K562 (cell line): Measurements from ENCODE around the gene SLC39A5. TPM values are rescaled to one million over a fixed set of nuclear protein-coding genes. Genes with fewer than 3 reads are reported as not detected.

Experiments used
- ATAC-seq: fragments of 200-7000 bp; cut with Tn5 transposase; 3 replicates; pipeline ENCODE4 v1.9.1; 2020; ENCODE audit warnings: moderate library complexity
- BruUV-seq: library from RNA; stranded (reverse); fragments of 400-500 nt; replicated peaks from 2 replicates; lab custom pipeline; 2021; lab: Mats Ljungman, UMichigan
- CTCF ChIA-PET: fragments of 300-600 bp; formaldehyde crosslinking; extraction: SDS; loops from one replicate; lab custom pipeline; 2021; ENCODE audit warnings: low intra/inter-chr PET ratio; lab: Yijun Ruan, JAX
- POLR2A ChIA-PET: fragments of 300-600, 350-650 bp; sonication (Branson Sonifier 250); formaldehyde crosslinking; extraction: SDS; loops from one replicate; lab custom pipeline; 2021; ENCODE audit warnings: antibody characterized with exemption, inconsistent platforms; lab: Yijun Ruan, JAX
- DNase-seq, 4 experiments: peaks; one replicate each; pipeline versions ENCODE4 v3.0.0 to v3.0.0-alpha.2; 2011 to 2018; ENCODE audit warnings: low spot score in 3 of 4, mixed read lengths in 3 of 4; ENCODE audit errors: extremely low read depth in 1 of 4
- FAIRE-seq: peaks from 2 replicates; lab custom pipeline; 2011; peaks lifted over from hg19 to GRCh38; lab: Jason Lieb, UNC
- H2AFZ ChIP-seq: 2 replicates; pipeline ENCODE4 v1.6.0; 2011; ENCODE audit warnings: low read depth, low read length, control low read depth, inconsistent platforms
- H3K27ac ChIP-seq: fragments of 200-600 bp; 3 replicates; pipeline ENCODE4 v1.8.0; 2011; ENCODE audit warnings: low read depth, mild to moderate bottlenecking, control low read depth, inconsistent platforms, low read length, moderate library complexity, mixed read lengths; ENCODE audit errors: extremely low read depth
- H3K27me3 ChIP-seq, 2 experiments: fragments of 300-600 bp in 1 of 2; 2 replicates in 1 of 2; 3 replicates in 1 of 2; pipeline versions ENCODE4 v1.6.0 to v1.8.0; 2011; ENCODE audit warnings: inconsistent platforms in 2 of 2, low read length in 2 of 2, mild to moderate bottlenecking in 1 of 2, mixed read lengths in 1 of 2, moderate library complexity in 1 of 2; ENCODE audit not compliant: control insufficient read depth in 2 of 2, insufficient read depth in 2 of 2
- H3K36me3 ChIP-seq: fragments of 300-600 bp; 3 replicates; pipeline ENCODE4 v1.8.0; 2011; ENCODE audit warnings: mild to moderate bottlenecking, low read length, inconsistent platforms; ENCODE audit not compliant: control insufficient read depth, insufficient read depth
- H3K4me1 ChIP-seq, 2 experiments: fragments of 200-600 bp in 1 of 2; replicated peaks in 1 of 2; 2 replicates in 1 of 2; 3 replicates in 1 of 2; pipeline versions ENCODE4 v1.5.1 to v1.8.0; 2011; ENCODE audit warnings: inconsistent platforms in 2 of 2, low read length in 2 of 2, mild to moderate bottlenecking in 1 of 2, mixed read lengths in 1 of 2, moderate library complexity in 1 of 2; ENCODE audit not compliant: control insufficient read depth in 2 of 2, insufficient read depth in 2 of 2
- H3K4me2 ChIP-seq: 2 replicates; pipeline ENCODE4 v1.6.1; 2011; ENCODE audit warnings: low read length, control low read depth, inconsistent platforms, mixed read lengths; ENCODE audit not compliant: insufficient read depth
- H3K4me3 ChIP-seq: fragments of 200-600 bp; sonication (generic), shearing (Covaris generic); 2 replicates; pipeline ENCODE4 v1.5.1; 2016; ENCODE audit warnings: control low read depth, inconsistent platforms
- H3K79me2 ChIP-seq: fragments of 200-600 bp; 3 replicates; pipeline ENCODE4 v1.8.0; 2011; ENCODE audit warnings: low read length, inconsistent platforms; ENCODE audit not compliant: control insufficient read depth, insufficient read depth
- H3K9ac ChIP-seq, 2 experiments: 2 replicates each; pipeline versions ENCODE4 v1.6.0 to v1.6.1; 2011; ENCODE audit warnings: low read depth in 2 of 2, low read length in 2 of 2, control low read depth in 1 of 2, inconsistent platforms in 1 of 2, mild to moderate bottlenecking in 1 of 2, mixed read lengths in 1 of 2; ENCODE audit not compliant: insufficient read depth in 1 of 2
- H3K9me1 ChIP-seq: one replicate; pipeline ENCODE4 v1.6.0; 2011; ENCODE audit warnings: inconsistent platforms, mild to moderate bottlenecking, low read length, moderate library complexity; ENCODE audit not compliant: control insufficient read depth, insufficient read depth
- H3K9me3 ChIP-seq: replicated peaks from 2 replicates; pipeline ENCODE4 v1.5.1; 2011; ENCODE audit warnings: low read depth, low read length, inconsistent platforms; ENCODE audit not compliant: control insufficient read depth, insufficient read depth
- H4K20me1 ChIP-seq: replicated peaks from 2 replicates; pipeline ENCODE4 v1.6.1; 2011; ENCODE audit warnings: low read length, inconsistent platforms, mixed read lengths; ENCODE audit not compliant: control insufficient read depth, insufficient read depth
- CBX1 ChIP-seq: sonication (generic); IDR thresholded peaks from 2 replicates; pipeline ENCODE4 v1.6.1; 2016; ENCODE audit warnings: antibody characterized with exemption, low read depth, mild to moderate bottlenecking
- EHMT2 ChIP-seq: fragments of 450-650 bp; IDR thresholded peaks from 2 replicates; pipeline ENCODE4 v1.6.1; 2018; ENCODE audit warnings: antibody characterized with exemption
- FOS ChIP-seq: IDR thresholded peaks from 3 replicates; pipeline ENCODE4 v1.6.1; 2011; ENCODE audit not compliant: insufficient read length; ENCODE audit errors: extremely low read depth
- HEY1 ChIP-seq: fragments of 250-450 bp; sonication (Bioruptor Pico); IDR thresholded peaks from 2 replicates; pipeline ENCODE4 v1.5.0; 2020; ENCODE audit warnings: mild to moderate bottlenecking, moderate library complexity, borderline replicate concordance
- KLF6 ChIP-seq: fragments of 250-450 bp; sonication (Bioruptor Pico); IDR thresholded peaks from 2 replicates; pipeline ENCODE4 v1.4.0; 2020; ENCODE audit warnings: mild to moderate bottlenecking, moderate library complexity, borderline replicate concordance
- RBM25 ChIP-seq: fragments of 200-400 bp; formaldehyde crosslinking; IDR thresholded peaks from 2 replicates; pipeline ENCODE4 v1.6.1; 2018; ENCODE audit warnings: low read length, low read depth, moderate library complexity; ENCODE audit not compliant: severe bottlenecking
- RNF2 ChIP-seq: sonication (generic); IDR thresholded peaks from 2 replicates; pipeline ENCODE4 v1.6.1; 2016
- TCF7 ChIP-seq: sonication (generic); IDR thresholded peaks from 2 replicates; pipeline ENCODE4 v1.6.1; 2016; ENCODE audit warnings: antibody characterized with exemption, borderline replicate concordance
- ZBTB1 ChIP-seq: sonication (generic); formaldehyde crosslinking; IDR thresholded peaks from 2 replicates; pipeline ENCODE4 v1.8.1; 2023; ENCODE audit warnings: missing genetic modification reagents, low read depth, mild to moderate bottlenecking, borderline replicate concordance
- ZNF121 ChIP-seq: sonication (generic); formaldehyde crosslinking; conservative IDR thresholded peaks from 2 replicates; pipeline ENCODE4 v1.8.0; 2022; ENCODE audit warnings: missing genetic modification reagents
- ZNF217 ChIP-seq: sonication (generic); formaldehyde crosslinking; IDR thresholded peaks from 2 replicates; pipeline ENCODE4 v1.8.0; 2022; ENCODE audit warnings: mild to moderate bottlenecking, missing genetic modification reagents
- ZNF79 ChIP-seq: fragments of 250-450 bp; sonication (Bioruptor Pico); IDR thresholded peaks from 2 replicates; pipeline ENCODE4 v1.4.0; 2020; ENCODE audit warnings: low read depth, mild to moderate bottlenecking, moderate library complexity
- WGBS: fragments of 100-300 bp; shearing (Covaris generic); methylation state at CpG from one replicate; pipeline ENCODE4 v1.1.6; 2016; ENCODE audit warnings: low coverage, mixed read lengths; ENCODE audit not compliant: insufficient coverage; ENCODE audit errors: missing lambda C conversion rate; 5-methylcytosine and 5-hydroxymethylcytosine counted together
- in situ Hi-C: fragments of 300-500 bp; cut with MboI; formaldehyde crosslinking; loops from 4 replicates; pipeline ENCODE4 v1.15.0; 2018; ENCODE audit warnings: inconsistent platforms, mixed read lengths
- intact Hi-C: fragments of 100-400 bp; cut with micrococcal nuclease; formaldehyde crosslinking; loops from 2 replicates; pipeline ENCODE4 v1.14.2; 2022
- polyA plus RNA-seq, 8 experiments: library from polyadenylated mRNA; depleted of rRNA in 4 of 8; stranded (reverse) in 5 of 8; unstranded in 3 of 8; fragments of >200 nt; fragmentation: Nextera tagmentation in 2 of 8; fragmentation: Illumina TruSeq in 1 of 8; extraction: Ambion mirVana in 2 of 8; extraction: Trizol in 1 of 8; gene quantifications; 2 replicates each; pipeline versions ENCODE4 v1.2.1 to v1.2.3, GENCODE V29; 2011 to 2014; ENCODE audit warnings: inconsistent platforms in 1 of 8, missing spikeins in 1 of 8
- total RNA-seq, 7 experiments: library from RNA; depleted of rRNA in 6 of 7; stranded (reverse); fragments of >200 nt in 6 of 7; fragmentation: Illumina TruSeq in 2 of 7; extraction: Trizol in 2 of 7; gene quantifications; 2 replicates each; pipeline versions ENCODE4 v1.2.1 to v1.2.3, GENCODE V29; 2011 to 2021; ENCODE audit warnings: low replicate concordance in 1 of 7
- TF ChIP-seq, protein P1 (sequence below): fragments of 200-800 bp; sonication (Bioruptor generic); IDR thresholded peaks from 2 replicates; pipeline ENCODE4 v1.6.1; 2017; ENCODE audit warnings: missing genetic modification characterization, missing compliant biosample characterization
- TF ChIP-seq, protein P2 (sequence below), 2 experiments: fragments of 200-800 bp in 1 of 2; sonication (Bioruptor generic) in 1 of 2; sonication (generic) in 1 of 2; formaldehyde crosslinking in 1 of 2; IDR thresholded peaks in 1 of 2; conservative IDR thresholded peaks in 1 of 2; 2 replicates each; pipeline versions ENCODE4 v1.5.0 to v1.6.1; 2016 to 2020; ENCODE audit warnings: missing compliant biosample characterization in 1 of 2, missing genetic modification characterization in 1 of 2, missing genetic modification reagents in 1 of 2

Gene SLC39A5
- total and polyA plus RNA-seq, 9 of the 15 experiments (the other 6 are each of a cell fraction or from before 2014, with no cell fraction given): 0.08 to 0.10 TPM; not detected in 7

DNA sequence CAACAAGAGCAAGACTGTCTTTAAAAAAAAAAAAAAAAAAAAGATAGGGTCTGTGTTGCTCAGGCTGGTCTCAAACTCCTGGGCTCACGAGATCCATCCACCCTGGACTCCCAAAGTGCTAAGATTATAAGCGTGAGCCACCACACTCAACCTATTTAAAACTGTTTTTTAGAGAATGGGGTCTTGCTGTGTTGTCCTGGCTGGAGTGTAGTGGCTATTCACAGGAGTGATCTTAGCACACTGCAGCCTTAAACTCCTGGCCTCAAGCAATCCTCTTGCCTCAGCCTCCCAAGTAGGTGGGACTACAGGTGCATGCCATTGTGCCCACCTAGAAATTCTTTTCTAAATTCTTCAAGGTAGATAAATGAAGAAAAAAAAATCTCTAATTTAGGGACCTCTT lies 44.4 kb downstream of the SLC39A5 start:
- Histone ChIP-seq H3K4me1 (no peaks in the 10 kb centered on the region), H3K9ac (no peak overlapping the region), H2AFZ (no peak overlapping the region), H3K36me3 (peaks cover 91% of the 10 kb centered on the region), H3K27ac (no peak overlapping the region), H3K9me1 (no peaks in the 10 kb centered on the region), H4K20me1 (no peaks in the 10 kb centered on the region), H3K4me3 (no peak overlapping the region), H3K9me3 (no peaks in the 10 kb centered on the region), H3K79me2 (no peaks in the 10 kb centered on the region), H3K27me3 (no peaks in the 10 kb centered on the region), H3K4me2 (no peak overlapping the region)
- in situ Hi-C loops (no loop called here), intact Hi-C loops (no loop called here)
- ChIA-PET CTCF (no interaction called here), POLR2A (no interaction called here)
- ATAC-seq (no peak), FAIRE-seq (no peak), DNase-seq (no peak)
- no TSS peak for BruUV-seq
- WGBS: 100% methylated on average over 2 of the region's 2 CpGs
- peak; percentile 85 for TF ChIP-seq ZNF121 (CRISPR knock-in tag)
- TF ChIP-seq CBX1: no peak
- TF ChIP-seq RBM25: peak; percentile 20
- TF ChIP-seq, protein P1, sequence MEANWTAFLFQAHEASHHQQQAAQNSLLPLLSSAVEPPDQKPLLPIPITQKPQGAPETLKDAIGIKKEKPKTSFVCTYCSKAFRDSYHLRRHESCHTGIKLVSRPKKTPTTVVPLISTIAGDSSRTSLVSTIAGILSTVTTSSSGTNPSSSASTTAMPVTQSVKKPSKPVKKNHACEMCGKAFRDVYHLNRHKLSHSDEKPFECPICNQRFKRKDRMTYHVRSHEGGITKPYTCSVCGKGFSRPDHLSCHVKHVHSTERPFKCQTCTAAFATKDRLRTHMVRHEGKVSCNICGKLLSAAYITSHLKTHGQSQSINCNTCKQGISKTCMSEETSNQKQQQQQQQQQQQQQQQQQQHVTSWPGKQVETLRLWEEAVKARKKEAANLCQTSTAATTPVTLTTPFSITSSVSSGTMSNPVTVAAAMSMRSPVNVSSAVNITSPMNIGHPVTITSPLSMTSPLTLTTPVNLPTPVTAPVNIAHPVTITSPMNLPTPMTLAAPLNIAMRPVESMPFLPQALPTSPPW (CRISPR knock-in tag): no peak

DNA sequence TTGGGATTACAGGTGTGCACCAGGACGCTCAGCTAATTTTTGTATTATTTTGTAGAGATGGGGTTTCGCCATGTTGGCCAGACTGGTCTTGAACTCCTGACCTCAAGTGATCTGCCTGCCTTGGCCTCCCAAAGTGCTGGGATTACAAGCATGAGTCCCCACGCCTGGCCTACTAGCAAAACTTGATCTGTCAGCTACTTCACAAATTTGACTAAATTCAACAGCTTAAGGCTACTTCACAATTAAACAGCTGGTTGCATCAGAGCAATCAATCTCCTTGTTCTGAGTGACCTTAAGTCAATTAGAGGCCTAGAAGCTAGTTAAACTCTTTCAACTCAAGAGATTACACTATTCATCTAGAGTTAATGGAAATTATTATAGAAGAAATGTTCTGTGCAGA lies 49.1 kb downstream of the SLC39A5 start:
- intact Hi-C loops: no loop called here
- no peak for ATAC-seq
- in situ Hi-C loops: no loop called here
- no peak for FAIRE-seq
- Histone ChIP-seq H3K9ac (no peak overlapping the region), H4K20me1 (no peaks in the 10 kb centered on the region), H3K9me1 (no peaks in the 10 kb centered on the region), H2AFZ (no peak overlapping the region), H3K4me1 (no peaks in the 10 kb centered on the region), H3K27ac (no peak overlapping the region), H3K4me3 (no peak overlapping the region), H3K27me3 (no peaks in the 10 kb centered on the region), H3K79me2 (no peaks in the 10 kb centered on the region), H3K9me3 (no peaks in the 10 kb centered on the region), H3K36me3 (peaks cover 91% of the 10 kb centered on the region), H3K4me2 (no peak overlapping the region)
- no TSS peak for BruUV-seq
- CTCF ChIA-PET: no interaction called here
- 98% methylated on average over 3 of the region's 3 CpGs for WGBS
- DNase-seq: no peak
- POLR2A ChIA-PET: interaction anchor here (0.6 to 5.0 kb wide), 6 partner anchors 9 to 43 kb away, joined by 3 to 25 read pairs (median 4); partner anchors contain the start of gene COQ10A
- TF ChIP-seq ZBTB1 (CRISPR knock-in tag): no peak
- TF ChIP-seq, protein P2, sequence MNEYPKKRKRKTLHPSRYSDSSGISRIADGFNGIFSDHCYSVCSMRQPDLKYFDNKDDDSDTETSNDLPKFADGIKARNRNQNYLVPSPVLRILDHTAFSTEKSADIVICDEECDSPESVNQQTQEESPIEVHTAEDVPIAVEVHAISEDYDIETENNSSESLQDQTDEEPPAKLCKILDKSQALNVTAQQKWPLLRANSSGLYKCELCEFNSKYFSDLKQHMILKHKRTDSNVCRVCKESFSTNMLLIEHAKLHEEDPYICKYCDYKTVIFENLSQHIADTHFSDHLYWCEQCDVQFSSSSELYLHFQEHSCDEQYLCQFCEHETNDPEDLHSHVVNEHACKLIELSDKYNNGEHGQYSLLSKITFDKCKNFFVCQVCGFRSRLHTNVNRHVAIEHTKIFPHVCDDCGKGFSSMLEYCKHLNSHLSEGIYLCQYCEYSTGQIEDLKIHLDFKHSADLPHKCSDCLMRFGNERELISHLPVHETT (CRISPR knock-in tag; conservative IDR thresholded peaks at IDR 0.05 in 1 of 2, IDR thresholded peaks at IDR 0.05 in 1 of 2): no peak
- no peak for TF ChIP-seq RNF2
- no peak for TF ChIP-seq ZNF217 (CRISPR knock-in tag)
- no peak for TF ChIP-seq EHMT2
- TF ChIP-seq TCF7: no peak
- no peak for TF ChIP-seq FOS
- TF ChIP-seq ZNF79 (CRISPR knock-in tag): no peak
- no peak for TF ChIP-seq HEY1 (CRISPR knock-in tag)
- no peak for TF ChIP-seq KLF6 (CRISPR knock-in tag)
